Measurements from ENCODE around the gene CNPY1. TPM values are rescaled to one million over a fixed set of nuclear protein-coding genes. Genes with fewer than 3 reads are reported as not detected.

CNPY1 gene
- total and polyA plus RNA-seq, 4 experiments from 2014 or later: not detected

- Mint-ChIP-seq H3K4me1 (peaks cover 5 to 21% (median 11%) of the 10 kb centered on the region in 4 donors), H3K36me3 (no peaks in the 10 kb centered on the region), H3K27me3 (peaks cover 9 to 13% of the 10 kb centered on the region in 2 donors), H3K27ac (no peak overlapping the region), H3K9me3 (peaks cover 0 to 3% (median 0%) of the 10 kb centered on the region in 8 donors), H3K4me3 (no peak overlapping the region)
- Histone ChIP-seq H3K9me3 (ENCODE audit: control insufficient read depth in 1 of 2, low read length in 2 of 2) (no peaks in the 10 kb centered on the region), H3K36me3 (ENCODE audit: insufficient read depth, low read length) (no peaks in the 10 kb centered on the region), H3K4me3 (ENCODE audit: low read length in 2 of 2) (no peak overlapping the region), H3K27me3 (ENCODE audit: insufficient read depth, low read length) (no peaks in the 10 kb centered on the region), H3K27ac (ENCODE audit: low read depth, low read length) (no peak overlapping the region), H3K4me1 (ENCODE audit: insufficient read depth, low read length) (peaks cover 8% of the 10 kb centered on the region)
- ChIA-PET POLR2A (ENCODE audit: partially characterized antibody) (no interaction called here), CTCF (ENCODE audit: partially characterized antibody) (interaction anchor here (0.8 kb wide), 1 partner anchor 109 kb away, joined by 4 read pairs; no protein-coding TSS in a partner anchor)
- intact Hi-C loops (cut with micrococcal nuclease): no loop called here
- no peak for DNase-seq
Observed at GRCh38 chr7:155486783-155487508, 59.4 kb downstream of the CNPY1 start.

GRCh38 chr7:155484483-155485399, 61.6 kb downstream of the CNPY1 start:
- H3K4me3 ChIP-seq (ENCODE audit: low read length in 2 of 2): no peak overlapping the region
- no peaks in the 10 kb centered on the region for H3K9me3 ChIP-seq (ENCODE audit: control insufficient read depth in 1 of 2, low read length in 2 of 2)
- H3K27ac ChIP-seq (ENCODE audit: low read depth, low read length): no peak overlapping the region
- Mint-ChIP-seq H3K4me1 (peaks cover 2 to 7% (median 4%) of the 10 kb centered on the region in 4 donors), H3K9me3 (peaks cover 0 to 5% (median 0%) of the 10 kb centered on the region in 8 donors), H3K4me3 (no peak overlapping the region), H3K27me3 (peaks cover 7% of the 10 kb centered on the region in 2 donors), H3K27ac (no peak overlapping the region), H3K36me3 (no peaks in the 10 kb centered on the region)
- intact Hi-C loops (cut with micrococcal nuclease): no loop called here
- no peaks in the 10 kb centered on the region for H3K4me1 ChIP-seq (ENCODE audit: insufficient read depth, low read length)
- H3K27me3 ChIP-seq (ENCODE audit: insufficient read depth, low read length): no peaks in the 10 kb centered on the region
- DNase-seq: no peak
- POLR2A ChIA-PET (ENCODE audit: partially characterized antibody): no interaction called here
- H3K36me3 ChIP-seq (ENCODE audit: insufficient read depth, low read length): no peaks in the 10 kb centered on the region
- CTCF ChIA-PET (ENCODE audit: partially characterized antibody): interaction anchor here (0.9 kb wide), 1 partner anchor 19 kb away, joined by 3 read pairs; no protein-coding TSS in a partner anchor

- no peak overlapping the region for H3K4me3 Mint-ChIP-seq
- no peaks in the 10 kb centered on the region for H3K36me3 ChIP-seq (ENCODE audit: insufficient read depth, low read length)
- H3K27me3 Mint-ChIP-seq: peaks cover 6 to 11% of the 10 kb centered on the region in 2 donors
- no peak overlapping the region for H3K4me3 ChIP-seq (ENCODE audit: low read length in 2 of 2)
- intact Hi-C loops (cut with micrococcal nuclease): no loop called here
- H3K4me1 ChIP-seq (ENCODE audit: insufficient read depth, low read length): no peaks in the 10 kb centered on the region
- no peak overlapping the region for H3K27ac ChIP-seq (ENCODE audit: low read depth, low read length)
- H3K4me1 Mint-ChIP-seq: peaks cover 2 to 5% (median 4%) of the 10 kb centered on the region in 4 donors
- no peaks in the 10 kb centered on the region for H3K9me3 ChIP-seq (ENCODE audit: control insufficient read depth in 1 of 2, low read length in 2 of 2)
- no peak for DNase-seq
- H3K9me3 Mint-ChIP-seq: peaks cover 0 to 5% (median 0%) of the 10 kb centered on the region in 8 donors
- POLR2A ChIA-PET (ENCODE audit: partially characterized antibody): no interaction called here
- H3K27me3 ChIP-seq (ENCODE audit: insufficient read depth, low read length): no peaks in the 10 kb centered on the region
- no peaks in the 10 kb centered on the region for H3K36me3 Mint-ChIP-seq
- CTCF ChIA-PET (ENCODE audit: partially characterized antibody): no interaction called here
- H3K27ac Mint-ChIP-seq: no peak overlapping the region
Observed at GRCh38 chr7:155483868-155484325, 62.5 kb downstream of the CNPY1 start.

GRCh38 chr7:155483245-155483644, 63.1 kb downstream of the CNPY1 start:
- H3K9me3 Mint-ChIP-seq: peaks cover 0 to 5% (median 0%) of the 10 kb centered on the region in 8 donors
- H3K4me3 Mint-ChIP-seq: peak overlapping the region in 4 of 8 donors; percentile 38 to 73 (median 52)
- peaks cover 5 to 13% of the 10 kb centered on the region in 2 donors for H3K27me3 Mint-ChIP-seq
- H3K27me3 ChIP-seq (ENCODE audit: insufficient read depth, low read length): no peaks in the 10 kb centered on the region
- ChIA-PET CTCF (ENCODE audit: partially characterized antibody) (no interaction called here), POLR2A (ENCODE audit: partially characterized antibody) (no interaction called here)
- H3K36me3 ChIP-seq (ENCODE audit: insufficient read depth, low read length): no peaks in the 10 kb centered on the region
- no peaks in the 10 kb centered on the region for H3K36me3 Mint-ChIP-seq
- no peaks in the 10 kb centered on the region for H3K9me3 ChIP-seq (ENCODE audit: control insufficient read depth in 1 of 2, low read length in 2 of 2)
- no peak for DNase-seq
- intact Hi-C loops (cut with micrococcal nuclease): no loop called here
- H3K4me3 ChIP-seq (ENCODE audit: low read length in 2 of 2): no peak overlapping the region
- H3K27ac Mint-ChIP-seq: peak overlapping the region in 4 of 7 donors; percentile 27 to 89 (median 58)
- H3K4me1 Mint-ChIP-seq: peaks cover 2 to 5% (median 4%) of the 10 kb centered on the region in 4 donors
- no peak overlapping the region for H3K27ac ChIP-seq (ENCODE audit: low read depth, low read length)
- no peaks in the 10 kb centered on the region for H3K4me1 ChIP-seq (ENCODE audit: insufficient read depth, low read length)

GRCh38 chr7:155482511-155483183, 63.7 kb downstream of the CNPY1 start:
- peaks cover 9 to 13% of the 10 kb centered on the region in 2 donors for H3K27me3 Mint-ChIP-seq
- POLR2A ChIA-PET (ENCODE audit: partially characterized antibody): interaction anchor here (0.8 kb wide), 1 partner anchor 87 kb away, joined by 3 read pairs; no protein-coding TSS in a partner anchor
- peak overlapping the region in 5 of 8 donors; percentile 38 to 73 (median 57) for H3K4me3 Mint-ChIP-seq
- no peaks in the 10 kb centered on the region for H3K9me3 ChIP-seq (ENCODE audit: control insufficient read depth in 1 of 2, low read length in 2 of 2)
- no peaks in the 10 kb centered on the region for H3K4me1 ChIP-seq (ENCODE audit: insufficient read depth, low read length)
- peaks cover 2 to 5% (median 4%) of the 10 kb centered on the region in 4 donors for H3K4me1 Mint-ChIP-seq
- H3K9me3 Mint-ChIP-seq: peaks cover 0 to 5% (median 0%) of the 10 kb centered on the region in 8 donors
- H3K36me3 Mint-ChIP-seq: no peaks in the 10 kb centered on the region
- H3K36me3 ChIP-seq (ENCODE audit: insufficient read depth, low read length): no peaks in the 10 kb centered on the region
- CTCF ChIA-PET (ENCODE audit: partially characterized antibody): no interaction called here
- H3K27ac ChIP-seq (ENCODE audit: low read depth, low read length): no peak overlapping the region
- intact Hi-C loops (cut with micrococcal nuclease): no loop called here
- peak overlapping the region in 5 of 7 donors; percentile 27 to 89 (median 85) for H3K27ac Mint-ChIP-seq
- no peaks in the 10 kb centered on the region for H3K27me3 ChIP-seq (ENCODE audit: insufficient read depth, low read length)
- H3K4me3 ChIP-seq (ENCODE audit: low read length in 2 of 2): no peak overlapping the region
- DNase-seq: peak in 2 of 5 donors; percentile 19 to 28

- Histone ChIP-seq H3K27ac (ENCODE audit: low read depth, low read length) (no peak overlapping the region), H3K4me1 (ENCODE audit: insufficient read depth, low read length) (no peaks in the 10 kb centered on the region), H3K4me3 (ENCODE audit: low read length in 2 of 2) (no peak overlapping the region), H3K27me3 (ENCODE audit: insufficient read depth, low read length) (no peaks in the 10 kb centered on the region), H3K36me3 (ENCODE audit: insufficient read depth, low read length) (no peaks in the 10 kb centered on the region), H3K9me3 (ENCODE audit: control insufficient read depth in 1 of 2, low read length in 2 of 2) (no peaks in the 10 kb centered on the region)
- Mint-ChIP-seq H3K4me3 (no peak overlapping the region), H3K27me3 (peaks cover 12 to 16% of the 10 kb centered on the region in 2 donors), H3K9me3 (peaks cover 0 to 7% (median 0%) of the 10 kb centered on the region in 8 donors), H3K36me3 (no peaks in the 10 kb centered on the region), H3K4me1 (peaks cover 2 to 8% (median 6%) of the 10 kb centered on the region in 4 donors), H3K27ac (no peak overlapping the region)
- intact Hi-C loops (cut with micrococcal nuclease): no loop called here
- POLR2A ChIA-PET (ENCODE audit: partially characterized antibody): no interaction called here
- CTCF ChIA-PET (ENCODE audit: partially characterized antibody): no interaction called here
- no peak for DNase-seq
Observed at GRCh38 chr7:155481764-155482163, 64.6 kb downstream of the CNPY1 start.

Data from CD4-positive, alpha-beta memory T cell (primary cell).